DOHH2 (cell line): Measurements from ENCODE around the gene USP48.

Experiments used
- EZH2phosphoT487 ChIP-seq: fragments of 200-600 bp; sonication (generic); IDR thresholded peaks from 2 replicates; pipeline ENCODE4 v1.6.1; 2017; ENCODE audit warnings: borderline replicate concordance, mild to moderate bottlenecking, antibody characterized with exemption, low read length, moderate library complexity, mixed read lengths
- TF ChIP-seq, protein P1 (sequence below): fragments of 200-600 bp; sonication (generic); IDR thresholded peaks from one replicate; pipeline ENCODE4 v1.5.1; 2014; ENCODE audit warnings: antibody characterized with exemption, mild to moderate bottlenecking, low read depth, low read length; ENCODE audit not compliant: poor library complexity, severe bottlenecking

DNA sequence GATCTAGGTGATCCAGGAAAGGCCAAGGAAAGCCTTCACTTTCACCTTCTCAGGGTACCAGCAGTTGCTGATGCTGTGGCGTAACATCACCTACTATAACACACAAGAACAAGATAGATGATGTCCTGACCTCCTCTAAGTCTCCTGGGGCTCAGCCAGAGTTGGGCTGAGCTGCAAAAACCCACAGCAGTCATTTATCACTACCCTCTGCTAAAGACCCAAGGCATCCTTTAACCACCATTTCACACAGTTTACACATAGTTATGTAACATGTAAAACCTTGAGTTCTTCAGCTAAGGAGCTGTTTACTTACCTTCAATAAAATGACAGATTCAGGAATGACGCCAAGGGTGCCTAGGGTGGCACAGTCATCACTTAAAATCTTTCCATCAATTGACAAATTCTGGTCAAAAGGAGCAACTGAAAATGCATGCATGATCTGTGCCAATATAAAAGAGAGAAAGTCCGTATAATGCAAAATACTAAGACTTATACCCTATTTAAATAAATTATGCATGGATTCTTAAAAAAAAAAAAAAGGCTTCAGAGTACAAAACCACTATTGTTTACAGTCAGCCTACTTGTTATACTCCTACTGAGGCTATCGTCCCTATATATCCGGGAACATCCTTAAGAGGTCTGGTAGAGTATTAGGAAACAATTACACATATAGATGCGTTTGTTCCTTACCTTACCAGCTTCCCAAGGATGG lies 93.1 kb downstream of the USP48 start:
- TF ChIP-seq EZH2phosphoT487 = no peak
- TF ChIP-seq, protein P1, sequence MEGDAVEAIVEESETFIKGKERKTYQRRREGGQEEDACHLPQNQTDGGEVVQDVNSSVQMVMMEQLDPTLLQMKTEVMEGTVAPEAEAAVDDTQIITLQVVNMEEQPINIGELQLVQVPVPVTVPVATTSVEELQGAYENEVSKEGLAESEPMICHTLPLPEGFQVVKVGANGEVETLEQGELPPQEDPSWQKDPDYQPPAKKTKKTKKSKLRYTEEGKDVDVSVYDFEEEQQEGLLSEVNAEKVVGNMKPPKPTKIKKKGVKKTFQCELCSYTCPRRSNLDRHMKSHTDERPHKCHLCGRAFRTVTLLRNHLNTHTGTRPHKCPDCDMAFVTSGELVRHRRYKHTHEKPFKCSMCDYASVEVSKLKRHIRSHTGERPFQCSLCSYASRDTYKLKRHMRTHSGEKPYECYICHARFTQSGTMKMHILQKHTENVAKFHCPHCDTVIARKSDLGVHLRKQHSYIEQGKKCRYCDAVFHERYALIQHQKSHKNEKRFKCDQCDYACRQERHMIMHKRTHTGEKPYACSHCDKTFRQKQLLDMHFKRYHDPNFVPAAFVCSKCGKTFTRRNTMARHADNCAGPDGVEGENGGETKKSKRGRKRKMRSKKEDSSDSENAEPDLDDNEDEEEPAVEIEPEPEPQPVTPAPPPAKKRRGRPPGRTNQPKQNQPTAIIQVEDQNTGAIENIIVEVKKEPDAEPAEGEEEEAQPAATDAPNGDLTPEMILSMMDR = no peak
